Upper lobe of left lung (tissue), 4 donors: ENCODE results near the gene PCDHGA4.

ENCODE experiments used
- EP300 ChIP-seq, 4 donors: sonication (generic); formaldehyde crosslinking; IDR thresholded peaks; one replicate each; pipeline ENCODE4 v1.5.1; 2017; ENCODE audit warnings: antibody characterized with exemption in 4 of 4, control low read depth in 2 of 4
- TF ChIP-seq, protein P1 (sequence below), 6 experiments: fragments of 450-650 bp in 4 of 6; fragments of 200-600 bp in 2 of 6; sonication (generic) in 2 of 6; IDR thresholded peaks; one replicate each; pipeline ENCODE4 v1.5.1; 2016 to 2019; ENCODE audit warnings: antibody characterized with exemption in 6 of 6

GRCh38 chr5:141345327-141345726 is 9.5 kb upstream of the PCDHGA4 start:
- TF ChIP-seq, protein P1, sequence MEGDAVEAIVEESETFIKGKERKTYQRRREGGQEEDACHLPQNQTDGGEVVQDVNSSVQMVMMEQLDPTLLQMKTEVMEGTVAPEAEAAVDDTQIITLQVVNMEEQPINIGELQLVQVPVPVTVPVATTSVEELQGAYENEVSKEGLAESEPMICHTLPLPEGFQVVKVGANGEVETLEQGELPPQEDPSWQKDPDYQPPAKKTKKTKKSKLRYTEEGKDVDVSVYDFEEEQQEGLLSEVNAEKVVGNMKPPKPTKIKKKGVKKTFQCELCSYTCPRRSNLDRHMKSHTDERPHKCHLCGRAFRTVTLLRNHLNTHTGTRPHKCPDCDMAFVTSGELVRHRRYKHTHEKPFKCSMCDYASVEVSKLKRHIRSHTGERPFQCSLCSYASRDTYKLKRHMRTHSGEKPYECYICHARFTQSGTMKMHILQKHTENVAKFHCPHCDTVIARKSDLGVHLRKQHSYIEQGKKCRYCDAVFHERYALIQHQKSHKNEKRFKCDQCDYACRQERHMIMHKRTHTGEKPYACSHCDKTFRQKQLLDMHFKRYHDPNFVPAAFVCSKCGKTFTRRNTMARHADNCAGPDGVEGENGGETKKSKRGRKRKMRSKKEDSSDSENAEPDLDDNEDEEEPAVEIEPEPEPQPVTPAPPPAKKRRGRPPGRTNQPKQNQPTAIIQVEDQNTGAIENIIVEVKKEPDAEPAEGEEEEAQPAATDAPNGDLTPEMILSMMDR (IDR thresholded peaks at IDR 0.05) = no peak
- TF ChIP-seq EP300 (IDR thresholded peaks at IDR 0.05) = no peak
